HG02938 (cell line): ENCODE measurements around the gene VSNL1.

Experiments used
- ATAC-seq: cut with Tn5 transposase; IDR thresholded peaks from one replicate; pipeline ENCODE4 v1.9.1; 2021; ENCODE audit warnings: mild to moderate bottlenecking, moderate library complexity; ENCODE audit not compliant: unreplicated experiment

Gene VSNL1

GRCh38 chr2:17607379-17607778, 66.9 kb downstream of the VSNL1 start:
- ATAC-seq, result no peak

- ATAC-seq, result no peak
These were observed 67.8 kb downstream of the VSNL1 start for GRCh38 chr2:17608251-17608650.

GRCh38 chr2:17610521-17610920, 70.0 kb downstream of the VSNL1 start:
- no peak for ATAC-seq

GRCh38 chr2:17611036-17611435, 70.5 kb downstream of the VSNL1 start:
- no peak for ATAC-seq

GRCh38 chr2:17614174-17614930, 73.9 kb downstream of the VSNL1 start:
- no peak for ATAC-seq

- ATAC-seq, result no peak
These were observed 74.7 kb downstream of the VSNL1 start for GRCh38 chr2:17615147-17615546.

- no peak for ATAC-seq
These were observed 75.3 kb downstream of the VSNL1 start for GRCh38 chr2:17615728-17616351.

- ATAC-seq, result no peak
These were observed 75.9 kb downstream of the VSNL1 start for GRCh38 chr2:17616405-17616804.

- ATAC-seq, result no peak
These were observed 77.0 kb downstream of the VSNL1 start for GRCh38 chr2:17617516-17617915.

- ATAC-seq, result no peak
These were observed 77.5 kb downstream of the VSNL1 start for GRCh38 chr2:17617955-17618354.

- no peak for ATAC-seq
These were observed 79.8 kb downstream of the VSNL1 start for GRCh38 chr2:17620280-17620679.

GRCh38 chr2:17620841-17621240, 80.3 kb downstream of the VSNL1 start:
- no peak for ATAC-seq

GRCh38 chr2:17621781-17622180, 81.3 kb downstream of the VSNL1 start:
- ATAC-seq, result no peak

- ATAC-seq, result no peak
These were observed 85.0 kb downstream of the VSNL1 start for GRCh38 chr2:17625446-17625845.

- ATAC-seq, result no peak
These were observed 86.5 kb downstream of the VSNL1 start for GRCh38 chr2:17626986-17627385.

GRCh38 chr2:17627434-17627833, 86.9 kb downstream of the VSNL1 start:
- no peak for ATAC-seq

GRCh38 chr2:17628349-17629261, 88.1 kb downstream of the VSNL1 start:
- ATAC-seq, result no peak

GRCh38 chr2:17630089-17630488, 89.6 kb downstream of the VSNL1 start:
- ATAC-seq, result no peak

- no peak for ATAC-seq
These were observed 94.5 kb downstream of the VSNL1 start for GRCh38 chr2:17634997-17635396.

GRCh38 chr2:17636257-17636656, 95.8 kb downstream of the VSNL1 start:
- ATAC-seq, result no peak

- no peak for ATAC-seq
These were observed 96.8 kb downstream of the VSNL1 start for GRCh38 chr2:17637131-17637906.
